NT2/D1 (cell line): Measurements from ENCODE around the gene ST6GALNAC2.

Experiments
- DNase-seq: peaks from one replicate; pipeline ENCODE4 v3.0.0-alpha.2; 2011; ENCODE audit warnings: low read depth, low spot score
- H3K27me3 ChIP-seq: 2 replicates; pipeline ENCODE4 v1.6.0; 2011; ENCODE audit warnings: mild to moderate bottlenecking; ENCODE audit not compliant: insufficient read length, insufficient read depth
- H3K36me3 ChIP-seq: 2 replicates; pipeline ENCODE4 v1.6.1; 2011; ENCODE audit warnings: mild to moderate bottlenecking, low read length, mixed read lengths; ENCODE audit not compliant: insufficient read depth, insufficient read length
- H3K4me1 ChIP-seq: 2 replicates; pipeline ENCODE4 v1.5.1; 2011; ENCODE audit not compliant: insufficient read depth, insufficient read length
- H3K4me3 ChIP-seq: 2 replicates; pipeline ENCODE4 v1.5.1; 2011; ENCODE audit warnings: low read depth; ENCODE audit not compliant: insufficient read length
- H3K9ac ChIP-seq: 2 replicates; pipeline ENCODE4 v1.6.0; 2011; ENCODE audit warnings: low read depth; ENCODE audit not compliant: insufficient read length
- H3K9me3 ChIP-seq: 2 replicates; pipeline ENCODE4 v1.5.1; 2011; ENCODE audit warnings: mild to moderate bottlenecking, low read length; ENCODE audit not compliant: insufficient read depth
- SUZ12 ChIP-seq: IDR thresholded peaks from 2 replicates; pipeline ENCODE4 v1.6.1; 2011; ENCODE audit not compliant: insufficient read length, insufficient read depth; ENCODE audit errors: extremely low read depth
- YY1 ChIP-seq: IDR thresholded peaks from 2 replicates; pipeline ENCODE4 v1.6.1; 2011; ENCODE audit not compliant: insufficient read length, insufficient read depth
- ZNF274 ChIP-seq: IDR thresholded peaks from 2 replicates; pipeline ENCODE4 v1.6.1; 2011; ENCODE audit warnings: mild to moderate bottlenecking, low read depth, low read length

ST6GALNAC2 gene

GRCh38 chr17:76540381-76541300 is 45.0 kb downstream of the ST6GALNAC2 start:
- H3K36me3 ChIP-seq, result no peaks in the 10 kb centered on the region
- H3K9me3 ChIP-seq, result no peaks in the 10 kb centered on the region
- DNase-seq, result peak; percentile 87
- peaks cover 32% of the 10 kb centered on the region for H3K4me1 ChIP-seq
- peak overlapping the region; percentile 76 for H3K9ac ChIP-seq
- no peak for TF ChIP-seq ZNF274
- no peak for TF ChIP-seq YY1
- TF ChIP-seq SUZ12, result no peak
- H3K27me3 ChIP-seq, result peaks cover 36% of the 10 kb centered on the region
- H3K4me3 ChIP-seq, result peak overlapping the region; percentile 19

- Histone ChIP-seq H3K27me3 (peaks cover 36% of the 10 kb centered on the region), H3K4me1 (peaks cover 39% of the 10 kb centered on the region), H3K36me3 (no peaks in the 10 kb centered on the region), H3K9me3 (no peaks in the 10 kb centered on the region), H3K4me3 (peak within 1 kb of the TSS; percentile 19), H3K9ac (peak within 1 kb of the TSS; percentile 76)
- no peak for DNase-seq
- TF ChIP-seq YY1, result no peak
Observed at GRCh38 chr17:76539631-76540271, 45.9 kb downstream of the ST6GALNAC2 start, which contains the start of gene PRCD. PRCD (plus strand) TSS chr17:76540044; CDS start chr17:76540142, 98 bp downstream.

DNA sequence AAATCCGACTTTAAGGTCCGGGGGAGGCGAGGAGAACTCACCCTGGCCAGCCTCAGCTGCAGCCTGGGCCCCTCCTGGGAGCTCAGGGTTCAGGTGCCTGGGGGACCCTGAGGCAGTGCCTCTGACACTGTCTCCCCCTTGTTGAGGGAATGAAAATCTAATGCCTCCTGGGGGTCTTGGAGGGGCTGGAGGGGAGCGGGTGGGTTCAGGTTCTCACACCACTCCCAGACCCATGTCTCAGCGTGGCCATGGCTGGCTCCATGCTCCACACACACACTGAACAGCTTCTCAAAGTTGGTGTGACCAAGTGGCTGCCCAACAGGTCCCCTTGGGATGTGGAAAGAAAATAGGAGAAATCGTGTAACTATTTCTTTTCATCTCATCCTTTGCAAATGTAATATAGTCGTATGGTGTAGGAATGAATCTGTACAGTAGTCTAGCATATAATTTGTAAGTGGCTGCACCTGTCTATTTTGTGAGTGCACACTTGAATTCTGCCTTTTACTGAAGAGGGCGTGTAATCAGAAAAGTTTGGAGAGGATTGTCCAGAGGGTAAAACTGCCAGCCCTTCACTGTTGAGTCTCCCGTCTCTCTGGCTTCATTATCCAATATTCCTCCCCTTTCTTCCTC is 46.6 kb downstream of the ST6GALNAC2 start:
- DNase-seq, result no peak
- Histone ChIP-seq H3K36me3 (no peaks in the 10 kb centered on the region), H3K9me3 (no peaks in the 10 kb centered on the region), H3K4me1 (peaks cover 36% of the 10 kb centered on the region), H3K27me3 (peaks cover 36% of the 10 kb centered on the region), H3K9ac (peak overlapping the region; percentile 85), H3K4me3 (no peak overlapping the region)
- TF ChIP-seq ZNF274 (no peak), SUZ12 (no peak), YY1 (no peak)

GRCh38 chr17:76538281-76538931 is 47.3 kb downstream of the ST6GALNAC2 start:
- DNase-seq, result no peak
- no peaks in the 10 kb centered on the region for H3K9me3 ChIP-seq
- H3K36me3 ChIP-seq, result no peaks in the 10 kb centered on the region
- H3K4me3 ChIP-seq, result peak overlapping the region; percentile 65
- peaks cover 36% of the 10 kb centered on the region for H3K27me3 ChIP-seq
- H3K9ac ChIP-seq, result peak overlapping the region; percentile 85
- TF ChIP-seq SUZ12 (no peak), YY1 (no peak)
- peaks cover 36% of the 10 kb centered on the region for H3K4me1 ChIP-seq

GRCh38 chr17:76537578-76538280 is 47.9 kb downstream of the ST6GALNAC2 start, which contains the start of gene CYGB:
CYGB (minus strand) TSS chr17:76537709; CDS start chr17:76537542, 167 bp downstream.
- no peak for TF ChIP-seq YY1
- no peak for TF ChIP-seq SUZ12
- Histone ChIP-seq H3K4me3 (peak within 1 kb of the TSS; percentile 65), H3K27me3 (peaks cover 36% of the 10 kb centered on the region), H3K9ac (peak within 1 kb of the TSS; percentile 85), H3K4me1 (peaks cover 36% of the 10 kb centered on the region), H3K9me3 (no peaks in the 10 kb centered on the region), H3K36me3 (no peaks in the 10 kb centered on the region)
- no peak for DNase-seq

- TF ChIP-seq YY1 (no peak), ZNF274 (no peak)
- H3K36me3 ChIP-seq, result no peaks in the 10 kb centered on the region
- H3K9me3 ChIP-seq, result no peaks in the 10 kb centered on the region
- H3K9ac ChIP-seq, result peak overlapping the region; percentile 68
- DNase-seq, result no peak
- H3K27me3 ChIP-seq, result peaks cover 36% of the 10 kb centered on the region
- peak overlapping the region; percentile 32 for H3K4me3 ChIP-seq
- peaks cover 37% of the 10 kb centered on the region for H3K4me1 ChIP-seq
Observed at GRCh38 chr17:76537288-76537577, 48.4 kb downstream of the ST6GALNAC2 start.
